Adrenal gland (tissue), 5 donors: Measurements from ENCODE around the gene CCR9.

Experiments used
- POLR2A ChIP-seq, 2 donors: fragments of 450-650 bp; IDR thresholded peaks; one replicate each; pipeline ENCODE4 v1.6.1; 2017; ENCODE audit warnings: antibody characterized with exemption in 2 of 2, mild to moderate bottlenecking in 2 of 2, moderate library complexity in 1 of 2
- TF ChIP-seq, protein P1 (sequence below), 6 experiments: fragments of 450-650 bp in 4 of 6; fragments of 200-600 bp in 2 of 6; sonication (generic) in 1 of 6; IDR thresholded peaks; 1 replicate in 5 of 6; 2 replicates in 1 of 6; pipeline versions ENCODE4 v1.5.1 to v1.8.0; 2016 to 2021; ENCODE audit warnings: antibody characterized with exemption in 6 of 6, mild to moderate bottlenecking in 2 of 6, moderate library complexity in 1 of 6
- donor health status: DM: no; HTN: no; CAD: no.

- TF ChIP-seq POLR2A (IDR thresholded peaks at IDR 0.05): no peak
- TF ChIP-seq, protein P1, sequence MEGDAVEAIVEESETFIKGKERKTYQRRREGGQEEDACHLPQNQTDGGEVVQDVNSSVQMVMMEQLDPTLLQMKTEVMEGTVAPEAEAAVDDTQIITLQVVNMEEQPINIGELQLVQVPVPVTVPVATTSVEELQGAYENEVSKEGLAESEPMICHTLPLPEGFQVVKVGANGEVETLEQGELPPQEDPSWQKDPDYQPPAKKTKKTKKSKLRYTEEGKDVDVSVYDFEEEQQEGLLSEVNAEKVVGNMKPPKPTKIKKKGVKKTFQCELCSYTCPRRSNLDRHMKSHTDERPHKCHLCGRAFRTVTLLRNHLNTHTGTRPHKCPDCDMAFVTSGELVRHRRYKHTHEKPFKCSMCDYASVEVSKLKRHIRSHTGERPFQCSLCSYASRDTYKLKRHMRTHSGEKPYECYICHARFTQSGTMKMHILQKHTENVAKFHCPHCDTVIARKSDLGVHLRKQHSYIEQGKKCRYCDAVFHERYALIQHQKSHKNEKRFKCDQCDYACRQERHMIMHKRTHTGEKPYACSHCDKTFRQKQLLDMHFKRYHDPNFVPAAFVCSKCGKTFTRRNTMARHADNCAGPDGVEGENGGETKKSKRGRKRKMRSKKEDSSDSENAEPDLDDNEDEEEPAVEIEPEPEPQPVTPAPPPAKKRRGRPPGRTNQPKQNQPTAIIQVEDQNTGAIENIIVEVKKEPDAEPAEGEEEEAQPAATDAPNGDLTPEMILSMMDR (IDR thresholded peaks at IDR 0.05): no peak
Observed at GRCh38 chr3:45915518-45916231, 29.3 kb downstream of the CCR9 start.
